Suprapubic skin (tissue), 3 donors: Measurements from ENCODE around the gene PTGES.

Source experiments
- POLR2AphosphoS5 ChIP-seq, 3 donors: sonication (generic); formaldehyde crosslinking; IDR thresholded peaks; one replicate each; pipeline ENCODE4 v1.6.1; 2017; ENCODE audit warnings: antibody characterized with exemption in 3 of 3
- TF ChIP-seq, protein P1 (sequence below), 2 donors: fragments of 200-600 bp in 1 of 2; fragments of 450-650 bp in 1 of 2; sonication (generic) in 1 of 2; IDR thresholded peaks; one replicate each; pipeline ENCODE4 v1.5.1; 2016 to 2019; ENCODE audit warnings: antibody characterized with exemption in 2 of 2, mild to moderate bottlenecking in 1 of 2, moderate library complexity in 1 of 2

DNA sequence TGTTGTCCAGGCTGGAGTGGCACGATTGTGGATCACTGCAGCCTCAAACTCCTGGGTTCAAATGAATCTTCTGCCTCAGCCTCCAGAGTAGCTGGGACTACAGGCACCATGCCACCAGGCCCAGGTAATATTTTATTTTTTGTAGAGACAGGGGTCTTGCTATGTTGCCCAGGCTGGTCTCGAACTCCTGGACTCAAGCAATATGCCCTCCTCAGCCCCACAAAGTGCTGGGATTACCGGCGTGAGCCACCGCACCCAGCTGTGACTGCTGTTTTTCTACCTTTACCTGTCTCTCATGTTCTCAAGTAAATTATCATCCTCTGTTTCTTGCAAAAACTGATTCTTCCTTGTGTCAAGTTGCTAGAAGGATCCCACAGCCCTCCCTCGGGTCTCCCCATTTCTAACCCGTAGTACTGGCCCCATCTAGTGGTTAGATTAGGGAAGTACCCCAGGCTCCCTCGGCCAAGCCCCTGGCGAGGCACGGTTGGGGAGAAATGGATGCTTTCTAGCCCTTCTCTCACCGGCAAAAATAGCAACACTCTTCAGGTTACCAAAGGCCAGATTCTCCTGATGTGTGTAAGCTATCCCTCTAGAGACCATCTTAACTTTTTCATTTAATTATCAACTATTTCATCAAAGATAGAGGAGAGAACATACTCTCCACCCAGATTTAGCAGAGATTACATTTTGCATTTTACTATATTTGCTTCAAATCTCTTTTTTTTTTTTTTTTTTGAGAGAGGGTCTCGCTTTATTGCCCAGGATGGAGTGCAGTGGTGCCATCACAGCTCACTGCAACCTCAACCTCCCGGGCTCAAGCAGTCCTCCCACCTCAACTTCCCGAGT, 30.9 kb upstream of the PTGES start:
- TF ChIP-seq, protein P1, sequence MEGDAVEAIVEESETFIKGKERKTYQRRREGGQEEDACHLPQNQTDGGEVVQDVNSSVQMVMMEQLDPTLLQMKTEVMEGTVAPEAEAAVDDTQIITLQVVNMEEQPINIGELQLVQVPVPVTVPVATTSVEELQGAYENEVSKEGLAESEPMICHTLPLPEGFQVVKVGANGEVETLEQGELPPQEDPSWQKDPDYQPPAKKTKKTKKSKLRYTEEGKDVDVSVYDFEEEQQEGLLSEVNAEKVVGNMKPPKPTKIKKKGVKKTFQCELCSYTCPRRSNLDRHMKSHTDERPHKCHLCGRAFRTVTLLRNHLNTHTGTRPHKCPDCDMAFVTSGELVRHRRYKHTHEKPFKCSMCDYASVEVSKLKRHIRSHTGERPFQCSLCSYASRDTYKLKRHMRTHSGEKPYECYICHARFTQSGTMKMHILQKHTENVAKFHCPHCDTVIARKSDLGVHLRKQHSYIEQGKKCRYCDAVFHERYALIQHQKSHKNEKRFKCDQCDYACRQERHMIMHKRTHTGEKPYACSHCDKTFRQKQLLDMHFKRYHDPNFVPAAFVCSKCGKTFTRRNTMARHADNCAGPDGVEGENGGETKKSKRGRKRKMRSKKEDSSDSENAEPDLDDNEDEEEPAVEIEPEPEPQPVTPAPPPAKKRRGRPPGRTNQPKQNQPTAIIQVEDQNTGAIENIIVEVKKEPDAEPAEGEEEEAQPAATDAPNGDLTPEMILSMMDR (IDR thresholded peaks at IDR 0.05): peak; percentile 86 to 94
- no peak for TF ChIP-seq POLR2AphosphoS5 (IDR thresholded peaks at IDR 0.05)
